OCI-LY3 (cell line): ENCODE results near the gene PHLDB1.

Source experiments
- EZH2phosphoT487 ChIP-seq: fragments of 200-600 bp; shearing (Covaris generic); IDR thresholded peaks from 2 replicates; pipeline ENCODE4 v1.6.1; 2018; ENCODE audit warnings: antibody characterized with exemption, mixed run types, low read depth
- TF ChIP-seq, protein P1 (sequence below): fragments of 200-600, 300-600 bp; sonication (generic); IDR thresholded peaks from 2 replicates; pipeline ENCODE4 v1.5.1; 2014; ENCODE audit warnings: antibody characterized with exemption, low read length, low read depth

DNA sequence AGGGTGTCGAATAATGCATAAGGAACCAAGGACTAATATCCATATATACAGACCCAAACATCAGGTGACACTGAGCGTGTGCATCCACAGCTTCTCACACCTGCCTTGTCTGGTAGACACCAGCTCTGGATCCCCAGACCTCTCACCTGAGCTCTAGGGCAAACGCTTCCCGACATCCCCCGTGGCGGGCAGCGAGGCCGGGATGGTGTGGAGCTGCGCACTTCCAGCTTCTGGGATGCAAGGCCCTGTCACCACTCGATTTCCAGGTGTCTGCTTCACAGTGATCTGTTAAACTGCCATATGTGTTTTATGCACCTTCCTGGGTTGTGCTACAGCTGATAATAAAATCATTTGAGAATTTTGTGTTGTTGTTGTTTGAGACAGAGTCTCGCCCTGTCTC lies 87.4 kb downstream of the PHLDB1 start:
- TF ChIP-seq, protein P1, sequence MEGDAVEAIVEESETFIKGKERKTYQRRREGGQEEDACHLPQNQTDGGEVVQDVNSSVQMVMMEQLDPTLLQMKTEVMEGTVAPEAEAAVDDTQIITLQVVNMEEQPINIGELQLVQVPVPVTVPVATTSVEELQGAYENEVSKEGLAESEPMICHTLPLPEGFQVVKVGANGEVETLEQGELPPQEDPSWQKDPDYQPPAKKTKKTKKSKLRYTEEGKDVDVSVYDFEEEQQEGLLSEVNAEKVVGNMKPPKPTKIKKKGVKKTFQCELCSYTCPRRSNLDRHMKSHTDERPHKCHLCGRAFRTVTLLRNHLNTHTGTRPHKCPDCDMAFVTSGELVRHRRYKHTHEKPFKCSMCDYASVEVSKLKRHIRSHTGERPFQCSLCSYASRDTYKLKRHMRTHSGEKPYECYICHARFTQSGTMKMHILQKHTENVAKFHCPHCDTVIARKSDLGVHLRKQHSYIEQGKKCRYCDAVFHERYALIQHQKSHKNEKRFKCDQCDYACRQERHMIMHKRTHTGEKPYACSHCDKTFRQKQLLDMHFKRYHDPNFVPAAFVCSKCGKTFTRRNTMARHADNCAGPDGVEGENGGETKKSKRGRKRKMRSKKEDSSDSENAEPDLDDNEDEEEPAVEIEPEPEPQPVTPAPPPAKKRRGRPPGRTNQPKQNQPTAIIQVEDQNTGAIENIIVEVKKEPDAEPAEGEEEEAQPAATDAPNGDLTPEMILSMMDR, result no peak
- TF ChIP-seq EZH2phosphoT487, result no peak
